K562 (cell line): ENCODE results near the gene ARHGEF40. TPM values are rescaled to one million over a fixed set of nuclear protein-coding genes. Genes with fewer than 3 reads are reported as not detected.
A peak's percentile ranks its signal among the peaks of the same experiment; 100 is the strongest.

Source experiments
- ARID1B ChIP-seq: fragments of 450-650 bp; IDR thresholded peaks from 2 replicates; pipeline ENCODE4 v1.6.1; 2016; ENCODE audit warnings: antibody characterized with exemption, mild to moderate bottlenecking, inconsistent platforms
- ARID2 ChIP-seq: fragments of 450-650 bp; IDR thresholded peaks from 2 replicates; pipeline ENCODE4 v1.6.1; 2017; ENCODE audit warnings: antibody characterized with exemption, mild to moderate bottlenecking
- C11orf30 ChIP-seq: fragments of 450-650 bp; IDR thresholded peaks from 2 replicates; pipeline ENCODE4 v1.6.1; 2016; ENCODE audit warnings: low read depth, mild to moderate bottlenecking
- CTBP1 ChIP-seq: fragments of 450-650 bp; IDR thresholded peaks from 2 replicates; pipeline ENCODE4 v1.6.1; 2016; ENCODE audit warnings: borderline replicate concordance
- E2F6 ChIP-seq, 2 experiments: IDR thresholded peaks; 2 replicates each; pipeline ENCODE4 v1.6.1; 2011; ENCODE audit warnings: borderline replicate concordance in 1 of 2, control low read depth in 1 of 2, low read depth in 1 of 2, low read length in 1 of 2, mild to moderate bottlenecking in 1 of 2, mixed read lengths in 1 of 2, moderate library complexity in 1 of 2; ENCODE audit not compliant: insufficient read depth in 1 of 2, insufficient read length in 1 of 2, poor library complexity in 1 of 2, severe bottlenecking in 1 of 2; ENCODE audit errors: extremely low read depth in 1 of 2
- JUND ChIP-seq, 2 experiments: IDR thresholded peaks; 2 replicates in 1 of 2; 3 replicates in 1 of 2; pipeline ENCODE4 v1.6.1; 2011; ENCODE audit warnings: borderline replicate concordance in 2 of 2, low read depth in 2 of 2, low read length in 2 of 2, improper control_type of control experiment in 1 of 2, missing biosample characterization in 1 of 2, missing genetic modification characterization in 1 of 2, missing genetic modification reagents in 1 of 2
- L3MBTL2 ChIP-seq: fragments of 450-650 bp; IDR thresholded peaks from 2 replicates; pipeline ENCODE4 v1.6.1; 2016; ENCODE audit warnings: mild to moderate bottlenecking, moderate library complexity
- MAFK ChIP-seq: IDR thresholded peaks from 2 replicates; pipeline ENCODE4 v1.6.1; 2011; ENCODE audit warnings: low read length, improper control_type of control experiment
- MXD1 ChIP-seq: fragments of 250-450 bp; sonication (Bioruptor Pico); IDR thresholded peaks from 2 replicates; pipeline ENCODE4 v1.8.0; 2021; ENCODE audit warnings: borderline replicate concordance, mild to moderate bottlenecking, moderate library complexity; ENCODE audit not compliant: poor library complexity, severe bottlenecking
- PKNOX1 ChIP-seq: fragments of 450-650 bp; IDR thresholded peaks from 2 replicates; pipeline ENCODE4 v1.6.1; 2016
- RCOR1 ChIP-seq, 2 experiments: IDR thresholded peaks; 2 replicates each; pipeline ENCODE4 v1.6.1; 2012; ENCODE audit warnings: low read depth in 2 of 2, low read length in 2 of 2, borderline replicate concordance in 1 of 2, improper control_type of control experiment in 1 of 2
- SMARCE1 ChIP-seq: fragments of 450-650 bp; IDR thresholded peaks from 2 replicates; pipeline ENCODE4 v1.7.1; 2016; ENCODE audit warnings: mild to moderate bottlenecking
- UBTF ChIP-seq, 2 experiments: IDR thresholded peaks; 2 replicates each; pipeline ENCODE4 v1.6.1; 2012; ENCODE audit warnings: improper control_type of control experiment in 2 of 2, low read depth in 2 of 2, low read length in 2 of 2, borderline replicate concordance in 1 of 2
- VEZF1 ChIP-seq: fragments of 200-800 bp; sonication (Bioruptor generic); IDR thresholded peaks from 2 replicates; pipeline ENCODE4 v1.6.1; 2017; ENCODE audit warnings: missing genetic modification characterization, missing compliant biosample characterization
- ZFX ChIP-seq: sonication (generic); formaldehyde crosslinking; IDR thresholded peaks from 2 replicates; pipeline ENCODE4 v1.8.0; 2022; ENCODE audit warnings: mild to moderate bottlenecking, missing genetic modification reagents, moderate library complexity
- ZNF274 ChIP-seq: IDR thresholded peaks from 2 replicates; pipeline ENCODE4 v1.6.1; 2011; ENCODE audit warnings: low read depth, mild to moderate bottlenecking, low read length, moderate library complexity, borderline replicate concordance
- ZNF280A ChIP-seq: fragments of 450-650 bp; IDR thresholded peaks from 2 replicates; pipeline ENCODE4 v1.6.1; 2018; ENCODE audit warnings: mild to moderate bottlenecking, low read depth; ENCODE audit not compliant: partially characterized antibody
- ZNF316 ChIP-seq: fragments of 450-650 bp; IDR thresholded peaks from 2 replicates; pipeline ENCODE4 v1.6.1; 2016
- ZNF384 ChIP-seq: IDR thresholded peaks from 2 replicates; pipeline ENCODE4 v1.6.1; 2012; ENCODE audit warnings: low read depth, low read length, improper control_type of control experiment
- polyA plus RNA-seq, 8 experiments: library from polyadenylated mRNA; depleted of rRNA in 4 of 8; stranded (reverse) in 5 of 8; unstranded in 3 of 8; fragments of >200 nt; fragmentation: Nextera tagmentation in 2 of 8; fragmentation: Illumina TruSeq in 1 of 8; extraction: Ambion mirVana in 2 of 8; extraction: Trizol in 1 of 8; gene quantifications; 2 replicates each; pipeline versions ENCODE4 v1.2.1 to v1.2.3, GENCODE V29; 2011 to 2014; ENCODE audit warnings: inconsistent platforms in 1 of 8, missing spikeins in 1 of 8
- total RNA-seq, 7 experiments: library from RNA; depleted of rRNA in 6 of 7; stranded (reverse); fragments of >200 nt in 6 of 7; fragmentation: Illumina TruSeq in 2 of 7; extraction: Trizol in 2 of 7; gene quantifications; 2 replicates each; pipeline versions ENCODE4 v1.2.1 to v1.2.3, GENCODE V29; 2011 to 2021; ENCODE audit warnings: low replicate concordance in 1 of 7

ARHGEF40 gene
- total and polyA plus RNA-seq, 9 of the 15 experiments (the other 6 are each of a cell fraction or from before 2014, with no cell fraction given): 0.42 to 6.3 (median 3.8) TPM

- TF ChIP-seq UBTF (IDR thresholded peaks at IDR 0.05; ENCODE audit: borderline replicate concordance in 1 of 2, low read depth in 2 of 2, low read length in 2 of 2) (0 out of 4 replicates have a peak, but pooled peaks of 1 of the 2 experiments have one; percentile 26), ARID2 (no peak), PKNOX1 (0 out of 2 replicates have a peak, but pooled peaks have one; percentile 15), JUND (IDR thresholded peaks at IDR 0.05; ENCODE audit: borderline replicate concordance, low read depth, low read length) (peak; percentile 90), JUND (tag; IDR thresholded peaks at IDR 0.05; ENCODE audit: borderline replicate concordance, low read depth, low read length) (peak; percentile 79; the same call in 2 of the 3 replicates), MAFK (peak; percentile 17; the same call in 1 of the 2 replicates), ARID1B (peak; percentile 65), MXD1 (CRISPR knock-in tag) (no peak), SMARCE1 (peak; percentile 75), L3MBTL2 (peak; percentile 32; the same call in 1 of the 2 replicates), ZNF316 (peak; percentile 28; the same call in 1 of the 2 replicates), E2F6 (IDR thresholded peaks at IDR 0.05; ENCODE audit: borderline replicate concordance in 1 of 2, extremely low read depth in 1 of 2, insufficient read depth in 1 of 2, insufficient read length in 1 of 2, low read depth in 1 of 2, low read length in 1 of 2, poor library complexity in 1 of 2, severe bottlenecking in 1 of 2) (peak in 1 of 2 experiments; percentile 44), CTBP1 (peak; percentile 44; the same call in 1 of the 2 replicates), ZNF274 (no peak), C11orf30 (peak; percentile 52), VEZF1 (CRISPR knock-in tag) (peak; percentile 39; the same call in 1 of the 2 replicates), ZNF384 (no peak), ZFX (CRISPR knock-in tag) (0 out of 2 replicates have a peak, but pooled peaks have one; percentile 5), RCOR1 (IDR thresholded peaks at IDR 0.05; ENCODE audit: borderline replicate concordance in 1 of 2, low read depth in 2 of 2, low read length in 2 of 2) (peak in 1 of 2 experiments; percentile 55; a peak in 1 of 4 replicates), ZNF280A (no peak)
These were observed 43.2 kb upstream of the ARHGEF40 start (continued) for GRCh38 chr14:21026988-21027315.
